ENCODE measurements around the gene PDE3B.

DNA sequence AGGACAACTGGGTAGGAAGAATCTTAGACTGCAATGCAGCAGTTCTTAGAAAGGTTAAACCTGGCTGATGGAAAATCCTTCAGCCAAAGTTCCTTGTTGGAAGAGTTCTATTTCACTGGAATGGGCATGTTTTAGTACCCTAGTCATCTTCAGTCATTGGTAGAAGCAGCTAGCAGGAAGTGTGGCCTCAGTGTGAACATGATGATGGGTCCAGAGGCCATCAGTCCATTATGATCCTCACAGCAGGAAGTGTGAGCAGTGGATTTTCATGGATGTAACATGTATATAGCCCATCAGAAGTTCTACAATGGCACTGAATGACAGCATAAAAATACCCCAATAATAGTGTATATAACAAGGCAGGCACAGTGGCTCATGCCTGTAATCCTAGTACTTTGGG is 35.9 kb upstream of the PDE3B start:
- TF ChIP-seq POLR2A (IDR thresholded peaks at IDR 0.05; ENCODE audit: low read length) (no peak), GATA1 (IDR thresholded peaks at IDR 0.05; ENCODE audit: low read depth, low read length) (no peak)
